Right atrium auricular region (tissue), 2 donors: ENCODE measurements around the gene DOP1B. TPM values are rescaled to one million over a fixed set of nuclear protein-coding genes. Genes with fewer than 3 reads are reported as not detected.
A peak's percentile ranks its signal among the peaks of the same experiment; 100 is the strongest.

Experiments
- DNase-seq: peaks from one replicate; pipeline ENCODE4 v3.0.0-alpha.2; 2019; ENCODE audit warnings: low spot score
- H3K27ac ChIP-seq, 2 donors: fragments of 200-600 bp; sonication (generic); 1 replicate in 1 of 2; 2 replicates in 1 of 2; pipeline ENCODE4 v1.5.1; 2016 to 2019
- H3K27me3 ChIP-seq, 2 donors: fragments of 200-600 bp; sonication (generic); one replicate each; pipeline versions ENCODE4 v1.5.1 to v1.6.0; 2017 to 2019
- H3K36me3 ChIP-seq: fragments of 200-600 bp; sonication (generic); one replicate; pipeline ENCODE4 v1.5.1; 2016
- H3K4me1 ChIP-seq, 2 donors: fragments of 200-600 bp; sonication (generic); one replicate each; pipeline versions ENCODE4 v1.5.1 to v1.6.0; 2017 to 2019
- H3K4me3 ChIP-seq, 2 donors: fragments of 200-600 bp; sonication (generic); 1 replicate in 1 of 2; 2 replicates in 1 of 2; pipeline ENCODE4 v1.5.1; 2017 to 2019; ENCODE audit warnings: mild to moderate bottlenecking in 1 of 2, moderate library complexity in 1 of 2
- H3K9me3 ChIP-seq, 2 donors: fragments of 200-600 bp; sonication (generic); one replicate each; pipeline ENCODE4 v1.5.1; 2019
- total RNA-seq, 2 donors: library from RNA; depleted of rRNA; stranded (reverse); fragments of >200 nt; gene quantifications; one replicate each; pipeline ENCODE4 v1.1.0, GENCODE V29; 2016
- TF ChIP-seq, protein P1 (sequence below), 2 donors: fragments of 200-600 bp; sonication (generic); IDR thresholded peaks; one replicate each; pipeline ENCODE4 v1.5.1; 2019; ENCODE audit warnings: antibody characterized with exemption in 2 of 2

The DOP1B gene
- total RNA-seq, 2 donors from 2014 or later, result 4.0 to 4.9 TPM

DNA sequence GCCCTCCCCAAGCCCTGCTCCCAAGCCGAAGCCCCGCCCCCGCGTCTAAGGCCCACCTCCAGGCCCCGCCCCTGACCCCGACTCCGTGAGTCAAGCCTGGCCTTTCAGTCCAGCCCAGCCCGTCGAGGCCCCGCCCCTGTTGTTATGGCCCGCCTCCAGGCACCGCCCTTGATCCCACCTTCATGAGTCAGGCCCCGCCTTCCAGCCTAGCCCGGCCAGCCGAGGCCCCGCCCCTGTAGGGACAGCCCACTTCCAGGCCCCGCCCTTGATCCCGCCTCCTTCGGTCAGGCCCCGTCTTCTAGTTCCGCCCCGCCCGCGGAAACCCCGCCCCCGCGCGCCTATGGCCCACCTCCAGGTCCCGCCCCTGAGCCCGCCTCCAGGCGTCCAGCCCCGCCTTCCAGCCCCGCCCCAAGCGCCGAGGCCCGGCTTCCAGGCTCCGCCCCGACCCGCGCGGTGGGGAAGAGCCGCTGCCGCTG, 247 bp upstream of the DOP1B start:
- H3K36me3 ChIP-seq, result no peaks in the 10 kb centered on the region
- peak overlapping the region; percentile 81 to 84 for H3K27ac ChIP-seq
- TF ChIP-seq, protein P1, sequence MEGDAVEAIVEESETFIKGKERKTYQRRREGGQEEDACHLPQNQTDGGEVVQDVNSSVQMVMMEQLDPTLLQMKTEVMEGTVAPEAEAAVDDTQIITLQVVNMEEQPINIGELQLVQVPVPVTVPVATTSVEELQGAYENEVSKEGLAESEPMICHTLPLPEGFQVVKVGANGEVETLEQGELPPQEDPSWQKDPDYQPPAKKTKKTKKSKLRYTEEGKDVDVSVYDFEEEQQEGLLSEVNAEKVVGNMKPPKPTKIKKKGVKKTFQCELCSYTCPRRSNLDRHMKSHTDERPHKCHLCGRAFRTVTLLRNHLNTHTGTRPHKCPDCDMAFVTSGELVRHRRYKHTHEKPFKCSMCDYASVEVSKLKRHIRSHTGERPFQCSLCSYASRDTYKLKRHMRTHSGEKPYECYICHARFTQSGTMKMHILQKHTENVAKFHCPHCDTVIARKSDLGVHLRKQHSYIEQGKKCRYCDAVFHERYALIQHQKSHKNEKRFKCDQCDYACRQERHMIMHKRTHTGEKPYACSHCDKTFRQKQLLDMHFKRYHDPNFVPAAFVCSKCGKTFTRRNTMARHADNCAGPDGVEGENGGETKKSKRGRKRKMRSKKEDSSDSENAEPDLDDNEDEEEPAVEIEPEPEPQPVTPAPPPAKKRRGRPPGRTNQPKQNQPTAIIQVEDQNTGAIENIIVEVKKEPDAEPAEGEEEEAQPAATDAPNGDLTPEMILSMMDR (IDR thresholded peaks at IDR 0.05), result no peak
- peak overlapping the region; percentile 91 to 99 for H3K4me3 ChIP-seq
- no peaks in the 10 kb centered on the region for H3K9me3 ChIP-seq
- H3K4me1 ChIP-seq, result peaks cover 0 to 16% of the 10 kb centered on the region in 2 donors
- no peaks in the 10 kb centered on the region for H3K27me3 ChIP-seq
- DNase-seq, result peak; percentile 100

DNA sequence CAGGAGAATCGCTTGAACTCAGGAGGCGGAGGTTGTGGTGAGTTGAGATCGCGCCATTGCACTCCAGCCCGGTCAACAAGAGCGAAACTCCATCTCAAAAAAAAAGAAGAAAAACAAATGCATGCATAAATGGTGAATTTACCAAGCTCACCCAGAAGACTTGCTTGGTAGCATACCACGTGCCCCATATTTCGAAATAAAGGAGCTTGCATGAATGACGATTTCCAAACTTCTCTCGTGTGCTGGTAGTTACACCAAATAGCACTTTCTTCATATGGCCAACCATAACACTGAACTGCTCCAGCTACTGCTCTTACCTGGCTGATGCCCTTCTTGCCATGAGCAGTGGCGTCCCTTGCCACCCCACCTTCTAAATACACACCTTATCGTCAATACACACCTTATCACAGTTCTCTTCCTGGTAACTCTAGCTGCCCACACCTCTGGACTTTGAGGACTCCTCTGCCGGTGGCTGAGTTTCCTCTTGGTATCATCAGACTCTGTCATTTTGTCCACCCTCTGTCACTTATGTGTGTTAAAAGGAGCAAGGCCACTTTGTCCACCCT, 2.8 kb downstream of the DOP1B start:
- H3K27me3 ChIP-seq, result no peaks in the 10 kb centered on the region
- H3K27ac ChIP-seq, result no peak overlapping the region
- H3K9me3 ChIP-seq, result no peaks in the 10 kb centered on the region
- H3K4me1 ChIP-seq, result peaks cover 0 to 24% of the 10 kb centered on the region in 2 donors
- no peak for DNase-seq
- TF ChIP-seq, protein P1 (IDR thresholded peaks at IDR 0.05), result no peak
- H3K4me3 ChIP-seq, result no peak overlapping the region
- no peaks in the 10 kb centered on the region for H3K36me3 ChIP-seq

DNA sequence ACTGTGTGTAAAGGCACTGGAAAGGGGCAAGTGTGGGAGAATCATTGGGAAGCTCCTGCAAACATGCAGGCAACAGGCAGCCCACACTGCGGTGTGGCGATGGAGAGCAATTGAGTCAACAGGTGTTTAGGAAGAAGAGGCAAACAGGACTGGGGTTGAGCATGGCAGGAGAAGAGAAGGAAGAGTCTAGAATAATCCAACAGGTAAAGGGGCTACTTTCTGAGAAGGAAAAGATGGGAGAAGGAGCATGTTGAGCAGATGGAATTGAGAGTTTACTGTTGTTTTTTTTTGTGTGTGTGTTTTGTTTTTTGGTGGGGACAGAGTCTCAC, 4.2 kb downstream of the DOP1B start:
- no peaks in the 10 kb centered on the region for H3K27me3 ChIP-seq
- H3K27ac ChIP-seq, result no peak overlapping the region

DNA sequence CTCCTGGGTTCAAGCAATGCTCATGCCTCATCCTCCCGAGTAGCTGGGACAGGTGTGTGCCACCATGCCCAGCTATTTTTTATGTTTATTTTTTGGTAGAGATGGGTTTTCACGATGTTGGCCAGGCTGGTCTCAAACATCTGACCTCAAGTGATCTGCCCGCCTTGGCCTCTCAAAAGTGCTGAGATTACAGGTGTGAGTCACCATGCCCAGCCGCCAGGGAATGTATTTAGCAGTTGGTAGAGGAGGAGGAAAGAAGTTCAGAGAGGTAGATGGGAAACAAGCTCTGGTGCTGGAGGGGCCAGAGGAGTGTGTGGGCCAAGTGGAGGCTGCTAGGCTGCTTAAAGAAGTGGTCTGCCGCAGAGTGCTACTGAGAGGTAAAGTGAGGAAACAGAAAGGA, 6.0 kb downstream of the DOP1B start:
- no peak for DNase-seq
- TF ChIP-seq, protein P1 (IDR thresholded peaks at IDR 0.05), result no peak

More for the DNA sequence above, 4.2 kb downstream of the DOP1B start:
- DNase-seq, result no peak
- no peak overlapping the region for H3K4me3 ChIP-seq
- TF ChIP-seq, protein P1 (IDR thresholded peaks at IDR 0.05), result no peak
- H3K9me3 ChIP-seq, result no peaks in the 10 kb centered on the region
- no peaks in the 10 kb centered on the region for H3K36me3 ChIP-seq
- H3K4me1 ChIP-seq, result peaks cover 0 to 16% of the 10 kb centered on the region in 2 donors

DNA sequence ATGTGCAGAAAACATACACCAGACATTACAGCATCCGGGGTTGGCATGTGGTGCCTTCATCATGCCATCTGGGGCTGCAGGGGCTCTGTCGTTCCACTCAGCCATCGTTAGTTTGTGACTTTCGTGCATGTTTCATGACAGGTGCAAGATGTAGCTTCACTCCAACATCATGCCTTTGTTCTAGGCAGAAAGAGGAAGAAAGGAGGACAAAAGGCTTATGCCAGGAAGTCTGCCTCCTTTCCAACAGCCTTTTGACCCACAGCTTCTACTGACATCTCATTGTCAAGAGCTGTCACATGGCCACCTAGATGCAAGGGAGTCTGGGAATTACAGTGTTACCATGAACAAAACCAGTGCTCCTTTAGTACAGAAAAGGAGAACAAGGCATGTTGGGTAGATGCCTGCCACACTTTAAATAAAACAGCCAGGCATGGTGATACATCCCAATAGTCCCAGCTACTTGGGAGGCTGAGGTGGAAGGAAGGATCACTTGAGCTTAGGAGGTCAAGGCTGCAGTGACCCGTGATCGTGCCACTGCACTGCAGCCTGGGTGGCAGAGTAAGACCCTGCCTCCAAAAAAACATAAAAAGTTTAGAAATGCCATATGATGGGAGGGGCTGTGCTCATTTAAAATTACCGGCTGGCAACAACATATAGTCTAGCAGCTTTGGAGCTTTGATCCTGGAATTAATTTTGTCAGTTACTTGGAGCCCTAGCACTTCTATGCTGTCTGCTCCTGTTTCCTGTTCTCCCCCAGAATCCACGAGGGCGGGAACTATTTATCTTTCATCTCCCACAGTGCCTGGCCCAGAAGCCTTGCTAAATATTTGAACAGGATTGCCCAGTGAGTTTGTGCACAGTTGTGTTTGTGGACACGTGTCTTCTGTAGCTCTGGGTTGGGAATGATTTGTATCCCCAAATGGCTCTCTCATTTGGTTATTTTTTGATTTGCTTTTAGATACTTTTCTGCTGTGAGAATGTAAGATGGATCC, 7.4 kb downstream of the DOP1B start:
- Histone ChIP-seq H3K4me1 (peaks cover 0 to 9% of the 10 kb centered on the region in 2 donors), H3K9me3 (no peaks in the 10 kb centered on the region), H3K27ac (no peak overlapping the region), H3K27me3 (no peaks in the 10 kb centered on the region), H3K4me3 (no peak overlapping the region), H3K36me3 (no peaks in the 10 kb centered on the region)
- TF ChIP-seq, protein P1 (IDR thresholded peaks at IDR 0.05), result no peak
- DNase-seq, result no peak

More for the DNA sequence above, 6.0 kb downstream of the DOP1B start:
- H3K27me3 ChIP-seq, result no peaks in the 10 kb centered on the region
- H3K9me3 ChIP-seq, result no peaks in the 10 kb centered on the region
- peaks cover 0 to 10% of the 10 kb centered on the region in 2 donors for H3K4me1 ChIP-seq
- H3K36me3 ChIP-seq, result no peaks in the 10 kb centered on the region
- H3K27ac ChIP-seq, result no peak overlapping the region
- H3K4me3 ChIP-seq, result no peak overlapping the region
